Activated naive CD4-positive, alpha-beta T cell treated with anti-CD3 and anti-CD28 coated beads, Interleukin-2, amount 50 U/mL, for 16 hours (primary cell): ENCODE data around the gene S100A10.
A peak's percentile ranks its signal among the peaks of the same experiment; 100 is the strongest.

Source experiments
- DNase-seq: peaks from one replicate; pipeline ENCODE4 v3.0.0-alpha.2; 2020

S100A10 gene

DNA sequence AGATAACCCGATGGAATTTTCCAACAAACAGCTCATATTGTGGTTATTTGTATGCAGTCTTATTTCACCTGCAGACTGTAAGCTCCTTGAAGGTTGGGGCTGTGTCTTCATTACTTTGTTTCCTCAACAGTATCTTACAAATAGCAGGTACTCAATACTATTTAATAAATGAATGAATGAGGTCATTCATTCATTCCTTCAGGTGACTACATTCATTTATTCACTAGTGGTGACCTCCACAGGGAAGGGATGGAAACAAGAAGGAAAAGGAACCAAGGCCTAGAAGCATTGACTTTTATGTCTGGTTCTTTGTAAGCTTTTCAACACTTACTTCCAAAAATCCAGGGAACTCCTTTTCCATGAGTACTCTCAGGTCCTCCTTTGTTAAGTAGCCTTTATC lies 7.9 kb downstream of the S100A10 start:
- DNase-seq, result no peak

DNA sequence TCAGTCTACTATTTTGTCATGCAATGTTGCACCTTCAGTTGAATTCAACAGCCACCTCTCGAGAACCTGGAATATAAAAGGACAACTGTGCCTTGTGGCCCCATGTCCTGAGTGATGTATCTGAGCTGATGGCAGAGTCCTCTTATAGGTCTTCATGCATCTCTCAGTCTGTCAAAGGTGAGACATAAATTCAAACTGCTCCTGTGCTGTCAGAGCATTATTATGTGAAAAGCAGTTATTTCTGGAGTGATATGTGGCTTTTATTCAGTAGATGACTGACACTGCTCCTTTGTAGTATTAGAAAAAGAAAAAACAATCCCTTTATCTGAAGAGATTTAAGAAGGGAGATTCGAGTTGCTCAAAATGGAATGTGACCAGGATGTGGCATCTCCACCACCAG lies 8.4 kb downstream of the S100A10 start:
- no peak for DNase-seq

- no peak for DNase-seq
Measured at GRCh38 chr1:151984313-151984956, 9.2 kb downstream of the S100A10 start.

DNA sequence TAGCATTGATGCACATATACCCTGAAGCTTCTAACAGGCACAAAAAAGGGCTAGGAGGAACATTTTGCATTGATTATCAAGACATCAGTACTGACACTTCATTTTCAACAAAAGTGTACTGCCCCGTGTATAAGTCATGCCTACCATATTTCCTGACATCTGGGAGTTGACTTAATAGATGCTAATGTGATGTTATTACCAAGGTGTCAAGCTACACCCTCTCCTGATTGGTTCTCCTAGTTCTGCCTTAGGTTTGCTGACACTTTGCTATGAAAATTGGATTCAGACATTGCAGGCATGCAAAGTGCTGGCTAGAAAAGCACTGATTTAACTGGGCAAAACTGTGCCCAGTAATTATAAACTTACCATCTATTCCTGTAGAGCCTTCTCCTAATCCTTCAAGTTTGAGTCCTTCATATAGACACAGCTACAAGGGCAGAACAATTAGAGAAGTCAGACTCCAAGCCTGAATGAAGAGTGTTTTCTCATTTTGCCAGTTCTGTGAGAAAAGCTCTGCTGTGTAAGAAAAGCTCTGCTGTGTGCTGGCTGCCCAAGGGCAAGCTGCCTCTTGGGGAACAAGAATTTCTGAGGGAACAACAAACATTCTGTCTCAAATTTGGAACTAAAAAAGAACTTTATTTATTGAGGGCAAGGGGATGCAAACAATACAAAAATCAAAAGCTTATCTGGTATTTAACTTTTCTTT lies 11.2 kb downstream of the S100A10 start:
- DNase-seq, result no peak

DNA sequence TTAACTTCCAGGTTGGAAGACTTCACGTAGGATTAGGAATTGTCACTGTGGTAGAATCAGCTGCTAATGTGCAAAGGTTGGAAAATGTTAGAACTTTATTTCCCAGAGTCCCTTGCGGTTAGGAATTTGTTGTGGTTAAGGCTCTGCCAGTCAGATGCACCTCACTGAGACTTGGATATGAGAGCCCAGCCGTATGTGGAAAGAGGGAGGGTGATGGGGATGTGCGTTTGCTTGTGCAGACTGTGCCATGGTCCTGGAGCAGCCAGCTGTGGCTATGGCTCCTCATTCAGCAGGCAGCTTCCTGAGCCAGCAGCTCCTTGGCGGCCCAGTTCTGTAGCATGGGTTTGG lies 12.5 kb downstream of the S100A10 start:
- no peak for DNase-seq

DNA sequence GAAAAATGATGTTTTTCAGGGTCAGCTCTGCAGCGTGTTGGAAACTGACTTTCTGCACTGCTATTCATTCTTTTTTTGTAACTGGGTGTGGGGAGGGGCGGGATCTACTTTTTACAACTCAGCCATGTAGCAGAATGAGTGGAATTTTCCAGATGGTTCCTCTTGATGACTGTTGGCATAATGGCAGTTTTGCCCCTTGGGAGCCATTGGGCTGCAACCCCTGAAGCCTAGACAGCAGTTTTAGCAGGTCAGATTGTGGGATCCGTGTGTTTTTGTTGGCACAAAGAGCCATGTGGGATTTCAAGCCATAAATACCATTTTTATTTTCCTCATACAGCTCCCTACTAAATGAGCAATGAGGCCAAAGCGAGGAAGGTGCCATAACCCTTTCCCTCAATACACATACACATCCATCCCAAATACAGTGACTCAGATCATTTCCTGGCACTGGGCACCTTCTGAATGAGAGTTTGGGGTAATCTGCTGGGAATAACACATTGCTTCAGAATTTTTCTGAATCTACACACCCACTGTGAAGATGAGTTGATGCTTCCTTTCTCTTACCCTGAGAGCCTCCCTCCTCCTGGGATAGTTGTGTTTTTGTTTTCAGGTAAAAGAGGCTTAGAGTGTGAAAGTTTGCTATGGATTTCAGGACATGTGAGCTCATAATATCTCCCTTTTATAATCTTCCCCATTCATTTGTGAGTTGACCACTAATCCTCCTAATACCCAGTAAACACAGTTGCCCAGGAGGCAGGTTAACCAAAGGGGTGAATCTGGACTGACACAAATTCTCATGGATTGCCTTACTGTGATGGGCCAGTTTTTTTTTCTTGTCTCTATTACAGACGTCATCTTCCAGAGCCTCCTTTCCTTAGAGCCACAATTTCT lies 13.1 kb downstream of the S100A10 start:
- no peak for DNase-seq

DNA sequence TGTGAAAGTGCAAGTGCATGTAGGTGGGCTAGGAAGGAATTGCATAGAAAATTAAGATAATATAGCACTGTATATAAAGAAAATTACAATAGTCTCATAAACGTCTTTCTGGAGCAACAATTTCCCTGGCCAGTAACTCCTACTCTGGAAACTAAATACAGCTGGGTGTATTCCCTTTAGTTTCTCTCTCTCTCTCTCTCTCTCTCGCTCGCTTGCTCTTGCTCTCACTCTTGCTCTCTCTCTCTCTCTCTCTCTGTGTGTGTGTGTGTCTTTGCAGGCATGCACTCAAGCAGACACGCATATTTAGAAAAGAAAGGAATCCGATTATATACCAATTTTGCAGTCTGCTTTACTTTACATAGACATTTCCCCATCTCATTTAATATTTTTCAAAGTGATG lies 14.7 kb downstream of the S100A10 start:
- no peak for DNase-seq

- DNase-seq, result no peak
Measured at GRCh38 chr1:151977662-151978230, 15.9 kb downstream of the S100A10 start.

GRCh38 chr1:151976858-151977257 lies 16.8 kb downstream of the S100A10 start:
- no peak for DNase-seq

GRCh38 chr1:151976015-151976343 lies 17.7 kb downstream of the S100A10 start:
- no peak for DNase-seq

DNA sequence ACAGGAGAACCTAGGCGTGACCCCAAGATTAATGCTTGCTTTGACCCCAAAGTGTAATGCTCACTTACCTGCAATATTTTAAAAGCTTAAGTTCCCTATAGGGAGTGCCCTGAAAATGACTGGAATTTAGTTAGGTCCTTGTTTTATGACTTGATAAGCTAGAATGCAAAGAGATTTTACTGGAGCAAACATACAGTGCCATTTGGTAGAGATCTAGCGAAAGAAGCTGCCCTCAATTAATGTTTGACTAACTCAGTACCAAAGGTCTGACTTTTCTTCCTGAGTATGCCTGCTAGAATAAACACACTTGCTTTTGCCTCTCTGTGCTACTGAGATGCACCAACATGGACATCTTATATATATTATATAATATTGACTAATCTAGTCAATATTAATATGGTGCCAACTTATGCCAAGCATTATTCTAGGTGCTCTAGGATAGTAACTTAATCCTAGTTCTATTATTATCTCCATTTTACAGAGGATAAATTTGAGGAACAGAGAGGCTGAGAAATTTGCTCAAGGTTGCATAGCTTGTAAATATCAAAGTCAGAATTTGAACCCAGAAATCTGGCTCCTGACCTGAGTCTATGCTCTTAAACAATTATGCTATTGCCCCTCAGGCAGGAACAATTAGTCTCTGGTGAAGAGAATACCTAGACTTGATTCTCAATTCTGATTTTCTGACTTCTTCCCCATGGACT lies 18.2 kb downstream of the S100A10 start:
- no peak for DNase-seq

GRCh38 chr1:151972542-151973248 lies 21.0 kb downstream of the S100A10 start:
- peak; percentile 19 for DNase-seq

DNA sequence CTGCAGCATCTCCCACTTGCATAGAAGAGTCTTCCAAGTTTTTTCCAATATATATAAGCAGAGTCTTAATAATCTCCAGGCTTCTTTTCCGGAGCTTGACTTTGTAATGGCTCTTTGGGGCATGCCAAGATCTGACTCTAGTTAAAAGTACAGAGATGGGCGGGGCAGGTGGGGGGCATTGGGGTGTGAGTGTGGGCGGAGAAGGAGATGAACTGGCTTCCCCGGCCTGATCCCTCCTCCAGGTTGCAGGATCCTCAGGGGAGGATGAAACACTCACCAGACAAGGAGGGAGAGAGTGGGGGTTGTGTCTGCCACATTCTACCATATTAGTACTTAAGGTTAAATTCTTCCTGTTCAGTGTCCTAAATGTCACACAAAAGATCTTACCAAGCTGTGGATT lies 23.0 kb downstream of the S100A10 start:
- DNase-seq, result no peak

GRCh38 chr1:151970128-151970527 lies 23.5 kb downstream of the S100A10 start:
- no peak for DNase-seq

GRCh38 chr1:151968791-151969399 lies 24.8 kb downstream of the S100A10 start:
- no peak for DNase-seq

- peak; percentile 34 for DNase-seq
Measured at GRCh38 chr1:151968058-151968457, 25.6 kb downstream of the S100A10 start.

DNA sequence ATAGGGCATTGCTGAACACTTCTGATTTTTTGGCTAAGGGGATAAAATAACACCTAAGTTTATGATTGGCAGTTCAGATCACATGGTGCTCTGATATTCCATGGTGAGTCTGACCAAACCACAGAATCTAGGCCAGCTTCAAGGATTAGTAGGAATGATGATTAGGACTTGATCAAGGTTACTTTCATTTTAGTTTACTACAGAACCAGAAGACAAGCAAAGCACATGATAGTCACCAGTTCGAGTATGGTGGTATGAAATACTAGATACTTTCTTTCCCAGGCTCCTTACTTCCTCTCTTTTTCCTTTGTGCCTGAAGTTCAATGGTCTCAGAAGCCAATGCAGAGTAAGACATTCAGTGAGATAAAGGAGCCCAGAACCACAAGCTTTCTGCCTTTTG lies 26.6 kb downstream of the S100A10 start:
- DNase-seq, result no peak

- DNase-seq, result no peak
Measured at GRCh38 chr1:151966061-151966460, 27.6 kb downstream of the S100A10 start.

- DNase-seq, result no peak
Measured at GRCh38 chr1:151964510-151964909, 29.1 kb downstream of the S100A10 start.

DNA sequence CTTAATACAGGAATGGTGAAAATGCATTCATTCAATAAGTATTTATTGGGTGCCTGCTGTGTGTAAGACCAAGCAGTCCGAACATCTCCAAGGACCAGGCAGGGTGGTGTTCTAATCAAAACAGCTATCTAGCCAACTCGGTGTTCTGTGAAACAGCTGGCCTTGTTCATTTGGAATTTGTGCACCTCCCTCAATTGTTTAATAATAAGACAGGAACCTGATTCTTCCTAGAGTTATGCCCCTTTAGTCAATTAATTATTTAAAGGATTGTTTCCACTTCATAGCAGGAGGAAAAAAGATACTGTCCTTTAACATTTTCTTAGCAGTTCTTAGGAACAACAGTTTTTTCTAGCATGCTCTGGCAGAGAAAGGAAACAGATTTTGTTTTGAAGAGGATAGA lies 30.4 kb downstream of the S100A10 start:
- DNase-seq, result no peak

DNA sequence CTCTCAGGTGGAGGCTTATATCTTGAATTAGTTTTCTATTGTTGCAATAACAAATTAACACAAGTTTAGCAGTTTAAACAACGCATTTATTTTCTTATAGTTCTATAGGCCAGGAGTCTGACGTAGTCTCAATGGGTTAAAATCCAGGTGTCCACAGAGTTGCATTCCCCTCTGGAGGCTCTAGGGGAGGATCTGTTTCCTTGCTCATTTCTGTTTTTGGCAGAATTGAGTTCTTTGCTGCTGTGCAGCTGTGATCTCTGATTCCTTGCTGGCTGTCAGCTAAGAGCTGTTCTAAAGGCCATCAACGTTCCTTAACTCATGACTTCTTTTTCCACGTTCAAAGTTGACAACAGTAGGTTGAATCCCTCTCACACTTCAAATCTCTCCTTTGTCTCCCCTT lies 31.8 kb downstream of the S100A10 start:
- no peak for DNase-seq
